Measurements from ENCODE around the gene PPP2R2C.

DNA sequence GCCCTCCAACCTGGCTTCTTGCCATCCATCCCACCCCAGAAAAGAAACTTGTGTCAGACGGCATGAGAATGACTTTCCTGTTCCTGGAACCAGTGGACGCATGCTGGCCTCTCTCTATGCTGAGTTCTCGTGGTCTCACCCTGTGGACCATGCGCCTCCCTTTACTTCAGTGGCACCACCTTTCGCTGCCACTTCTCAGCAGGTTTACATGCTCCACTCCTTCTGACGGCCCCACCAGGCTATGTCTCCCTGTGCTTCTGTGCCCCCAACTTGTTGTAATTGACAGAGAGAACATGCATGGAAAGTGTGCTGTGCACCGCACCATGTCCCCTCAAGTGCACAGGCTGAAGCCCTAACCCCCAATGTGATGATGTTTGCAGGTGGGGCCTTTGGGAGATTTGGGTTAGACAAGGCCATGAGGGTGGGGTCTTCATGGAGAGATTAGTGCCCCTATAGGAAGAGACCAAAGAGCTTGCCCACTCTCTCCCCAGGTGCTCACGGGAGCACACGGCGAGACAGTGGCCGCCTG is 3.1 kb upstream of the PPP2R2C start:
- TF ChIP-seq SPI1 (IDR thresholded peaks at IDR 0.05; ENCODE audit: low read depth, low read length) (no peak), POLR2A (IDR thresholded peaks at IDR 0.05; ENCODE audit: low read depth, low read length) (no peak)
